ENCODE data around the gene LRP1B.

Gene LRP1B

GRCh38 chr2:141467331-141467730, 663.5 kb downstream of the LRP1B start:
- DNase-seq (ENCODE audit: low read depth in 1 of 2, low spot score in 1 of 2), result no peak

DNA sequence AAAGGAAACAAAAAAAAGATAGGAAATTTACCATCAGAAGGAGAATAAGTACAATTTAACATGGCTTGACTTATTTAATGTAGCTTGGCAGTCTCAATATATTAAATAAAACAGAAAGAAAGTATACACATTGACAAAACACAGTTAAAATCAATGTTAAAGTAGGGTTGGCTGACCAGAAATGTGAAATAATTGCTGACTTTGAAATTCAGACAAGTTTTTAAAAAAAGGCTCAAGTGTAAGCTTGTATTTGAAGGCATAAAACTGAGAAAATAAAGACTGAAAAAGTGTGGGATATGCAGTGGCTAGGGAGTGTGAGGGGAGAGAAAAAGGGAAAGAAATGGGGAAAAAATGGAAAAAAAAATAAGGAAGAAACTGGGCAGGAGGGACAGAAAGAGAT, 665.8 kb downstream of the LRP1B start:
- no peak for DNase-seq (ENCODE audit: low read depth in 1 of 2, low spot score in 1 of 2)

DNA sequence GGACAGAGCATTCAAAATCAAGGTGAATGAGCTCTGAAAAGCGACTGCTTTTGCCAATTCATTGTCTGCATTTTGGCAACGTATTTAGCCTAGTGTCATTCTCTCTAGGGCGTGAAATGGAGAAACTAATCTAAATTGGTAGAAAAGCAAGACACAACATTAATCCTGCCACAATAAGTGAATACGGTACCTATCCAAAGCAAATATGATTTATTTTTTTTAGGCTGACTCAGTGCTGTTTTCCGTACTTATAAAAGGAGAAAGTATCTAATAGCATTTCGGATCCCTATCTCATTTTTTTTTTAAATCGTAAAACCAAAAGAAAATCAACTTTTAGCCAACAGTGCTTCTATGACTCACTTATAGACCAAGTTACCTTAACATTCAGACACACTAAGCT, 672.5 kb downstream of the LRP1B start:
- DNase-seq (ENCODE audit: low read depth in 1 of 2, low spot score in 1 of 2), result no peak

- DNase-seq (ENCODE audit: low read depth in 1 of 2, low spot score in 1 of 2), result no peak
Measured at GRCh38 chr2:141455877-141456276, 674.9 kb downstream of the LRP1B start.

- no peak for DNase-seq (ENCODE audit: low read depth in 1 of 2, low spot score in 1 of 2)
Measured at GRCh38 chr2:141455211-141455826, 675.5 kb downstream of the LRP1B start.

GRCh38 chr2:141440072-141440635, 690.7 kb downstream of the LRP1B start:
- no peak for DNase-seq (ENCODE audit: low read depth in 1 of 2, low spot score in 1 of 2)

DNA sequence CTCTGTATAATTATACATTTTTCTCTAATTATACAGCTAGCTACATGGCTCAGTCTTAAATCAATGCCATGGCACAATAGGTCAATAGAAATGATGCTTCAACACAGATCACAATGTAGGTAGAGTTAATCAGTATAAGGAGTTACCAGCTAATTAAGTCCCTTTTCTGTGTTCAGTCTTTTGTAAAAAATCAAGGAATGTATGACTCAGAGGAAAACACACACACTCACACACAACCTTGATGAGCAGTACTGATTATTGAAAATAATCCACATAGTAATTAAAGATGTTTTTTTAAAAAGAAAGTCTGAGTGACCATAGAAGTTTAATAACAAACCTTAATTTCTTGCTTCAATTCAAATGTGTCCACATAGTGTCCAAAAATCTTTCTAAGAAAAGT, 691.3 kb downstream of the LRP1B start:
- DNase-seq (ENCODE audit: low read depth in 1 of 2, low spot score in 1 of 2), result no peak

- no peak for DNase-seq (ENCODE audit: low read depth in 1 of 2, low spot score in 1 of 2)
Measured at GRCh38 chr2:141438536-141438935, 692.3 kb downstream of the LRP1B start.

DNA sequence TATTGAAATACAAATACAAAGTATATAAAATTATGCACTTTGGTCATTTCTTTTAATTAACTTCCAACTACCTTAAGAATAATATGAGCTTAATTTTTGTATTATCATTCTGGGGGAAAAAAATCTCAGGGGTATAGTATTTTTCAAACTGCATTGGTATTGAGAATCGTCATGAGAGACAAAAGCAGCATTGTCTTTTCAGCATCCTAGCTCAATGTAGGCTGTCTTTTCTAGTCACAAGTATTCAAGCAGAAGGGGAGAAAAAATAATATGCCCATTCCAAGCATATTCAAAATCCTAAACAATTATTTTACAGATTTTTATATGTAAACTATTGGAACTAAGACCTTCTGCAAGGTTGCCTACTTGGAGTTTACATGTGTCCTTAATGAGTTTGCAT, 693.3 kb downstream of the LRP1B start:
- no peak for DNase-seq (ENCODE audit: low read depth in 1 of 2, low spot score in 1 of 2)

DNA sequence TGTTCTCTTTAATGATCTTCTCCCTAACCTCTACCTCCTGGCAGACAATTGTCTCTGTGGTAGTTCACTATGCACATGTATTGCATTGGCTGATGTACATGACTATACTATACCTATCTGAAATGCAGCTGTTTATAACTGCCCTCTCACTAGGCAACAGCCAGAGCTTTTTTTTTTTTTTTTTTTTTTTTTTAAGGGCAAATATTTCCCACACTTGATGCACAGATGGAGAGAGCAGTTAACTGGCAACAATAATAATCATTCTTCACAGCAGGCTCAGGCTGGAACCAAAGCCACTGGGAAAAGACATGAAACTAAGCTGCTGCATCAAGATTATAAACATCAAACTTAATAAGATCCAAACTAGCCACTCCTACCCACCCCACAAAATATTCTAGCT, 707.7 kb downstream of the LRP1B start:
- DNase-seq (ENCODE audit: low read depth in 1 of 2, low spot score in 1 of 2), result no peak

DNA sequence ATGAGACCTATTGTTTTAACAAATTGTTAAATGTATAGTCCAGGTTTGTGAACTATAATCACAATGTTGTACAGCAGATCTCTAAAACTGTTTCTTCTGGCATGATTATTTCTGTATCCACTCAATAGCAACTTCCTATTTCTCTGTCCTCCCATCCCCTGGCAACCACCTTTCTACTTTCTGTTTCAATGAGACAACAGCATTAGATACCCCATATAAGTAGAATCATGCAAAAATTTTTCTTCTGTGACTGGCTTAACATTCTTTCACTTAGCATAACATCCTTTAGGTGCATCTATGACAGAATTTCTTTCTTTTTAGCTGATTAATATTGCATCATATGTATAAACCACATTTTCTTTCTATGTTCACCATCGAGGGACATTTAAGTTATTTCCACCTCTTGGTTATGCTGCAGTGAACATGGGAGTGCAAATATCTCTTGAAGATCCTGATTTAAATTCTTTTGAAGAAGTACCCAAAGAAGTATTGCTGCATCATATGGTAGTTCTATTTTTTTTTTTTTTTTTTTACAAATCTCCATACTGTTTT, 713.5 kb downstream of the LRP1B start:
- no peak for DNase-seq (ENCODE audit: low read depth in 1 of 2, low spot score in 1 of 2)

- DNase-seq (ENCODE audit: low read depth in 1 of 2, low spot score in 1 of 2), result no peak
Measured at GRCh38 chr2:141411419-141411818, 719.4 kb downstream of the LRP1B start.

- DNase-seq (ENCODE audit: low read depth in 1 of 2, low spot score in 1 of 2), result no peak
Measured at GRCh38 chr2:141399270-141399669, 731.5 kb downstream of the LRP1B start.

DNA sequence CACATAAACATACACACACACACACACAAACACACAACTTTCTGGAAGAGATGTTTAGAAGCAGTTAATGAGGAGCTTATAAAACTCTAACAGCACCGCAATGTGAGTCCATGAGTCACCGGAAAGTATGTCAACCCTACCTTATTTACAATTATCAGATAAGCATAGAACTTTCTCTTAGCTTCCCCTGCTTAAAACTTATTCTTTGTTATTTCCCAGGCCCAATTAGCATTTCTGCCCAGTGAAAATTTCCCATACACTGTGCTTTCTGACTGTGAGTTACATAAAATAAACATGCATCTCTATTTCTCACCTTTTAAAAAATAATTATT, 737.6 kb downstream of the LRP1B start:
- no peak for DNase-seq (ENCODE audit: low read depth in 1 of 2, low spot score in 1 of 2)

- no peak for DNase-seq (ENCODE audit: low read depth in 1 of 2, low spot score in 1 of 2)
Measured at GRCh38 chr2:141392517-141393213, 738.2 kb downstream of the LRP1B start.

DNA sequence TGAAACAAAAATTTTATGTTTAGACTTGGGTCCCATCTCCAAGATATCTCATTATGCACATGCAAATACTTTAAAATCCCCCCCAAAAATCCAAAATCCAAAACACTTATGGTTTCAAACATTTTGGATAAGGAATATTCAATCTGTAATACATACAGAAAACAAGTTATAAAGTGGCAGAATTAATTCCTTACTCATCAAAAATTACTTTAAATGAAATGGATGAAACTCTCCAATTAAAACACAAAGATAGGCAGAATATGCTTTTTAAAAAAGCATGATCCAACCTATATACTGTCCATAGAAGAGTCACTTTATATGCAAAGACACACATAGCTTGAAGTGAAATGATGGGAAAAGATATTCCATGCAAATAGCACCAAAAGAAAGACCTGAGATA, 744.6 kb downstream of the LRP1B start:
- DNase-seq (ENCODE audit: low read depth in 1 of 2, low spot score in 1 of 2), result no peak

- no peak for DNase-seq (ENCODE audit: low read depth in 1 of 2, low spot score in 1 of 2)
Measured at GRCh38 chr2:141384676-141385075, 746.1 kb downstream of the LRP1B start.

GRCh38 chr2:141381946-141382345, 748.9 kb downstream of the LRP1B start:
- DNase-seq (ENCODE audit: low read depth in 1 of 2, low spot score in 1 of 2), result no peak

- DNase-seq (ENCODE audit: low read depth in 1 of 2, low spot score in 1 of 2), result no peak
Measured at GRCh38 chr2:141380008-141380979, 750.5 kb downstream of the LRP1B start.

- no peak for DNase-seq (ENCODE audit: low read depth in 1 of 2, low spot score in 1 of 2)
Measured at GRCh38 chr2:141364821-141365220, 766.0 kb downstream of the LRP1B start.

DNA sequence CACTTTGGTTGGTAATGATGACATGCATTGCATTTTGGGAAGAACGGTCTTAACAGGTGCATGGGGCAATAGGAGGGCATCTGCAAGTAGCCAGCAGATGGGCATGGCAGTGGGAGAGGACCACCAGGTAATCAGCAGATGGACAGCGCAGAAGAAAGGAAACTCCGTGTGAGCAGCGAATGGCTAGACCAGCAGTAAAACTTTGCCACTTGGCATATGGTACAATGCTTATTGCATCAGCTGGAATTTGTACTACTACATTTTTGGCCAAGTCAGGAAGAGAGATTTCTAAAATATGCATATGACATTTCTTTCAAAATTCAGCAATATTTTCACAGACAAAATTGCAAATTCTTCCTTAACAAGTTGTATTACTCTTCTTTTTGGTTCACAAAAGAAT, 768.5 kb downstream of the LRP1B start:
- DNase-seq (ENCODE audit: low read depth in 1 of 2, low spot score in 1 of 2), result no peak
